Measurements from ENCODE around the gene LUC7L.
"Not testable (repeated sequence)": the region's sequence is repeated elsewhere in the genome, so short reads cannot be mapped to it uniquely, and the experiment has no call there.

The LUC7L gene, protein sequence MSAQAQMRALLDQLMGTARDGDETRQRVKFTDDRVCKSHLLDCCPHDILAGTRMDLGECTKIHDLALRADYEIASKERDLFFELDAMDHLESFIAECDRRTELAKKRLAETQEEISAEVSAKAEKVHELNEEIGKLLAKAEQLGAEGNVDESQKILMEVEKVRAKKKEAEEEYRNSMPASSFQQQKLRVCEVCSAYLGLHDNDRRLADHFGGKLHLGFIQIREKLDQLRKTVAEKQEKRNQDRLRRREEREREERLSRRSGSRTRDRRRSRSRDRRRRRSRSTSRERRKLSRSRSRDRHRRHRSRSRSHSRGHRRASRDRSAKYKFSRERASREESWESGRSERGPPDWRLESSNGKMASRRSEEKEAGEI

GRCh38 chr16:228852-229730 is at the start of gene LUC7L:
Gene LUC7L (minus strand): TSS chr16:229449. CDS start chr16:229339, 110 bp downstream.
- DNase-seq: peak; percentile 22

DNA sequence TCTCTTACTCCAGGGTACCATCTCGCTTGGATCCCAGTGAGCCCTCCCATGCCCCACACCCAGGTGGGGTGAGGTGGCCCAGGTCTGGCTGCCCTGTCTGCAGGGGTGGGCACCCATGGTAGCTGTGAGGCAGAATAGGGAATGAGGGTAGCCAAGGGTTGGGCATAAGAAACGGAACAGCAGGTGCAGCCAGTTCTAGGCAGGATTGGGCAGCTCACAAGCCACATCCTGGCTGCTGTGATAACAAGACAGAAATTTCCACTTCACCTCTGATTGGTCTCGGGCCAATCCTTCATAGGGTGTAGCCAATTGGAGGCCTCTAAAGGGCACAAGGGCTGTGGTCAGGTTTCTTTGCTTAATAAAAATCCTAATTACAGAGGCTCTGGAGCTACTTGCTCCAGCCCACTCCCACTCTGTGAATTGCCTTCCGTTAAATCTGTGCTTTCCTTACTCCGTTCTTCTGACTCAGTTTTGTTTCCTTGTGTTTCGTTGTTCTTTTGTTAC is 49.7 kb upstream of the LUC7L start:
- no peak for DNase-seq

DNA sequence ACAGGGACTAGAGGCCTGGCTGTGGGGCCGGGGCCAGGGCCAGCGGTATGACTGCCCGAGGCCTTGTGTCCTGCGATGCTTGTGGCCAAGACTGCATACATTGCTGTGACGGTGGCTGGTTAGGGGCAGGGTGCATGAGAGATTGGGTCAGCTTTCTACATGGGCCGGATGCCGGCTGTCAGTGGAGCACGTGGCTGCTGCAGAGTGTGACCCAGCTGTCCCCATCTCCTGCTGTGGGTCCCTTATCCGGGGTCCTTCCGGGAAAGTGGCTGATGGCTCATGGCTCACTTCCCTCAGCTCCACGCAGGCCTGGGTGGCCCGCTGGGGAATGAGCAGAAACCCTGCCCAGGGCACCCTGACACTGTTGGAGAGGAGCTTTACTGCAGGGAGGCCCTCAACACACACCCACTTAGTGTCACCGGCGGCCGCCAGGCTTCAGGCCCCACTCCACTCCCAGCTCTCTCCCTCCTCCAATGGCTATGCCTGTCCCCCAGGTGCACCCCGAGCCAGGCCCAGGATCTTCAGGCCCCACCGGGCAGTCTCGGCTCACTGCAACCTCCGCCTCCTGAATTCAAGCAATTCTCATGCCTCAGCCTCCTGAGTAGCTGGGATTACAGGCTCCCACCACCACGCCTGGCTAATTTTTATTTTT is 47.3 kb upstream of the LUC7L start:
- DNase-seq: no peak

DNA sequence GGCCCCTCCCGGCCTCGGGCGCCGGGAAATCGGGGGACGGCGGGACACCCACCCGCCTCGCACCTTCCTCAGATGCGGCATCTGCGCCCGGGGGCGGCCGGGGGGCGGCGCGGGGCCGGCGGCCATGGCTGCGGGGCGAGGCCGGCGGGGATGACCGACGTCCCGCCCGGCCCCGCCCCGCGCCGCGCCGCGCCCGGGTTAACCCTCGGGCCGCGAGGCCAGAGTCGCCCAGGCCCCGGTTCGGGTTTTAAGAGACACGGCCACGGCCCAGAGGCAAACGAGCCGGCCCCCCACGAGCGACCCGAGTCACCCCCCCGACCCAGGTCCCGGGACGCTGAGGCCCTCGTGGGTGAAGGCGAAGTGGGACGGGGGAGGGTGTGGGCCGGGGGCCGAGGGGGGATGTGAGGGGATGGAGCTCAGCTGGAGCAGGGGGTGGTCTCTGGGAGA is 46.6 kb upstream of the LUC7L start, which contains the start of gene RGS11:
TSS of gene RGS11 (minus strand) at position 159 of the 447 bp plus-strand sequence. CDS start at position 126, 33 bp downstream.
- DNase-seq: no peak

GRCh38 chr16:275041-275641 is 45.9 kb upstream of the LUC7L start:
- no peak for DNase-seq

- DNase-seq: no peak
Observed at GRCh38 chr16:273547-274421, 44.5 kb upstream of the LUC7L start.

DNA sequence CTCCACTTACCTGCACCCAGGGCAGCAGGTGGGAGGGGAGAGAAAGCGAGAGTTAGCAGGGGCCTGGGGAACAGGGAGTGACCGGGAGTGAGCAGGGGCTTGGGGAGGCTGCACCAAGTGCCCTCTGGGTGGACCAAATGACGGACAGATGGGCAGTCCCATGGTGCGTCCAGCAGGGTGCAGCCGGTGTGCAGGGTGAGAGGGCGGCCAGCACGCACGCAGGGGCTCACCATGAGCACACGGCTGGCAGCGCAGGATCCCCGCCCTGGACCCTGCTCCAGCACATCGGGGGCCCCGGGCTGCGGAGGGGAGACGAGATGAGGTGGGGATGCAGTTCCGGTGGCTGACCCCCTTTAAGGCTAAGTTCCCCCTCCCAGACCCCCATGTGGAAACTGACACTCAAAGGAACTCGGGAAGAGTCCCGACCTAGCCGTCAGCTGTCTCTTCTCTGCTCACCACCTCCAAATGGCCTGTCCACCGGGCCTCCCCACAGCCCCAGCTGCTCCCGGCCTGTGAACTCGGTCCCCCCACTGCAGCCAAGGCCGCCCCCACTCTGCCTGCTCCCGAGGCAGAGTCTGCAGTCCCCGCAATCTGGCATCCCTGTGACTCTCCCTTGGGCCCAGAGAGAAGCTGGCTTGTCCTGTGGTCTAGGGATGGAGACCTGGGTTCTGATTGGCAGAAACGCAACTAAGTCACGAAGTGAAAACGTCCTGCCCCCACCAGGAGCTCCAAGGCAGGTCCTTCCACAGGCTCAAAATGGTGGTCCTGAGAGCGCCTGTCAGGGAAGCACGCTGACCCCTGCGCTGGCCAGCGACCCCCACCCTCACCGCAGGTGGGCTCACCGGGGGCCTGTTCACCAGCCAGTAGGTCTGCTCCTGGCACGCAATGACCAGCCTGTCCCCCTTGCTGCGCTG is 43.6 kb upstream of the LUC7L start:
- DNase-seq: no peak

DNA sequence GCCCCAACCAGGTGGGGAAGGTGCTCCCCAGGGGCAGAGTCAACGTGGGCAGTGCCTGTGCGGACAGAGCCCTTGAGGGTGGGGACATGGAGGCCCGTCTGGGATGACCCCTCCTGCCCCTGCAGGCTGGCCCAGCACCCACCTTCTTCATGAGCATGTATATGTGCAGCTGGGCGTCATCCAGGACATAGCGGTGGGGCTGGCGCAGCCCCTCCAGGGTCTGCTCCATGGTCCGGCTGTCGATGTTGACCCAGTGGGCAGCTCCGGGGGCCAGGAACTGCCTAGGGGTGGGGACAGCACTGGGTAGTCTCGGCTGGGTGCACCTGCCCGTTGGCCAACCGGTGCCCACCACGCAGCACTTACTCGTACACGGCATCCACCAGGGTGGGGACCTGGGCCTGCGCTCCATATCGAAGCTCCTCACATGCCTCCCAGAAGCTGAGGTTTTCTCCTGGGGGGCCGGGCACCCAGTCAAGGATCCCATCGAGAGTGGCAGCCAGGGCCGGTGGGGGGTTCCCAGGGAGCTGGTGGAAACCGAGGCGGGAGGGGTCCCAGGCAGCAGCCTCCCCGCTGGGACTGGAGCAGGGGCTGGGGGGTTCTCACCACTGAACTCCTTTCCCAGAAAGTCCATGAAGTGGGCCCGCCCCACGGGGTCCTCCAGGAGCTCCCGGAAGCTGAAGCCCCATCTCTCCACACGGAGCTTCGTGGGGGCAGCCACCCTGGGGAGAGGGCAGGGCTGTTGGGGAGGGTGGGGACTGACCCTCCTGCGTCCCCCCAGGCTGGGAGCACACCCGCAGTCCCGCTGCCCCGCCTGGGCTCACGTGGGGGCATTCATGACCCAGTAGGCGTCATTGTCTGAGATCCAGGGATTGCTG is 41.4 kb upstream of the LUC7L start:
- no peak for DNase-seq

DNA sequence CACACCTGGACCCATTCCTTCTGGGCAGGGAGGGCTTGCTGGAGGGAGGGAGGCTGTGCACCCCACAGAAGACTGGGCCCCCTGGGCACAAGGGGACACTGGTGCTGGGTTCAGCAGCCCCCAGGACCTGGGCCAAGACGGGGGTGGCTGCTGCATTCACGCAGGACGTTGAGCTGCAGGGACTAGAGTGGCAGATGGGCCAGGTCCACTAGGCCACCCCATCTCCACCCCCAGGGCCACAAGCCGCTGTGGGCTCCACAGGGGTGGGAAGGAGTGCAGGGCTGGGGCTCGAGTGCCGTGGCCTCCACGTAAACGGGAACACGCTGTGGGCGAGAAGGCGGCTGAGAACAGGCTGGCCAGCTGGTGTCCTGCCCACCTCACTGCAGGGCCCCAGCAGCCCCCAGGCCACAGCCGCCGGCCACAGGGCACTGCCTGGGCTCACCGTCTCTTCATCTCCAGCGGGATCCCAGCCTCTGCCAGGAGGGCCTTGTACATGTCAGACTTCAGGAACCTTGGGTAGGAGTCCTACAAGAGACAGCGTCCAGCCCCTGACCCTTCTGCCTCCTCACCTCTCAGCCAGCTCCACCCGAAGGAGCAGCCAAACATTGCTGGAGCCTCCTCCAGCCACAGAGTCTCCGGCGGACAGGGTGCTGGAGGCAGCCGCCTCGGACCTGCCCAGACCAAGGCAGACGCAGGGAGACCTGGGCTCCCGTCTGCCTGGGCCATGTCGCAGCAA is 40.0 kb upstream of the LUC7L start:
- no peak for DNase-seq

- DNase-seq: no peak
Observed at GRCh38 chr16:268141-269053, 39.1 kb upstream of the LUC7L start.

- DNase-seq: not testable (repeated sequence)
Observed at GRCh38 chr16:267562-267961, 38.3 kb upstream of the LUC7L start.

- DNase-seq: no peak
Observed at GRCh38 chr16:266258-267164, 37.3 kb upstream of the LUC7L start.

- no peak for DNase-seq
Observed at GRCh38 chr16:265711-266110, 36.5 kb upstream of the LUC7L start.

- DNase-seq: no peak
Observed at GRCh38 chr16:265002-265529, 35.8 kb upstream of the LUC7L start.

GRCh38 chr16:264440-264951 is 35.2 kb upstream of the LUC7L start:
- no peak for DNase-seq

DNA sequence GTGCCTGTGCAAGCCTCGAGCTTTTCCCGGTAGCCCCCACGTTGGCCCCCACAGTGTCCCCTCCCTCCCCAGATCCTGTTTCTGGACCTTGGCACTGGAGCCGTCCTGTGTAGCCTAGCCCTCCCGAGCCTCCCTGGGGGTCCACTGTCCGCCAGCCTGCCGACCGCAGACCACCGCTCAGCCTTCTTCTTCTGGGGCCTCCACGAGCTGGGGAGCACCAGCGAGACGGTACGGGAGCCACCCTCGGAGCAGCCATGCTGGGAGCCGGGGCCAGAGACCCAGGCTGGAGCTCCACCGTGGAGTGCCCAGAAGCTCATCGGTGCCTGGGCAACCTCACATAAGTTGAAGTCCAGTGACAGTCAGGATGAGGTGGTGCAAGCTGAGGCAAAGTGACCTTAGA is 34.7 kb upstream of the LUC7L start:
- no peak for DNase-seq

Data from NCI-H1417 treated with DMSO at 0.1 percent for 48 hours (cell line).